Spleen (tissue), 13 donors: ENCODE data around the gene PIKFYVE. TPM values are rescaled to one million over a fixed set of nuclear protein-coding genes. Genes with fewer than 3 reads are reported as not detected.
"Not testable (repeated sequence)": the region's sequence is repeated elsewhere in the genome, so short reads cannot be mapped to it uniquely, and the experiment has no call there.

ENCODE experiments used
- DNase-seq: peaks from one replicate; pipeline ENCODE4 v3.0.0-alpha.2; 2020
- H3K27ac ChIP-seq, 8 donors: fragments of 200-600 bp; sonication (generic) in 7 of 8; 1 replicate in 4 of 8; 2 replicates in 4 of 8; pipeline versions ENCODE4 v1.5.0 to v1.8.0; 2016 to 2021; ENCODE audit warnings: inconsistent platforms in 4 of 8, mild to moderate bottlenecking in 4 of 8, moderate library complexity in 1 of 8
- H3K27me3 ChIP-seq, 7 donors: fragments of 200-600 bp; sonication (generic) in 6 of 7; replicated peaks in 1 of 7; 1 replicate in 4 of 7; 2 replicates in 3 of 7; pipeline versions ENCODE4 v1.5.0 to v1.8.0; 2016 to 2021; ENCODE audit warnings: inconsistent platforms in 3 of 7, mild to moderate bottlenecking in 1 of 7
- H3K36me3 ChIP-seq, 6 donors: fragments of 200-600 bp; sonication (generic) in 5 of 6; 1 replicate in 4 of 6; 2 replicates in 2 of 6; pipeline versions ENCODE4 v1.5.0 to v1.8.0; 2016 to 2021; ENCODE audit warnings: inconsistent platforms in 2 of 6
- H3K4me1 ChIP-seq, 6 donors: fragments of 200-600 bp; sonication (generic) in 5 of 6; 1 replicate in 3 of 6; 2 replicates in 3 of 6; pipeline versions ENCODE4 v1.5.0 to v1.8.0; 2016 to 2021; ENCODE audit warnings: inconsistent platforms in 3 of 6
- H3K4me3 ChIP-seq, 8 donors: fragments of 200-600 bp; sonication (generic) in 7 of 8; 1 replicate in 4 of 8; 2 replicates in 4 of 8; pipeline versions ENCODE4 v1.5.0 to v1.8.0; 2016 to 2021; ENCODE audit warnings: inconsistent platforms in 4 of 8, mild to moderate bottlenecking in 4 of 8, moderate library complexity in 2 of 8
- H3K9me3 ChIP-seq, 8 donors: fragments of 200-600 bp; sonication (generic) in 7 of 8; 1 replicate in 4 of 8; 2 replicates in 4 of 8; pipeline versions ENCODE4 v1.5.0 to v1.8.0; 2016 to 2021; ENCODE audit warnings: inconsistent platforms in 4 of 8
- POLR2A ChIP-seq, 3 donors: fragments of 450-650 bp; IDR thresholded peaks; one replicate each; pipeline ENCODE4 v1.5.1; 2017; ENCODE audit warnings: antibody characterized with exemption in 3 of 3, mild to moderate bottlenecking in 1 of 3
- POLR2AphosphoS5 ChIP-seq, 3 donors: sonication (generic); formaldehyde crosslinking; IDR thresholded peaks; one replicate each; pipeline ENCODE4 v1.5.1; 2017; ENCODE audit warnings: antibody characterized with exemption in 3 of 3
- WGBS, 5 donors: extraction: QIAGEN DNeasy Blood & Tissue Kit in 3 of 5; methylation state at CpG; one replicate each; pipeline versions ENCODE4 v1.1.5 to v1.1.7; 2013 to 2018; 5-methylcytosine and 5-hydroxymethylcytosine counted together
- intact Hi-C: fragments of 100-400 bp; cut with DNase I; formaldehyde crosslinking; loops from one replicate; pipeline ENCODE4 v1.15.0; 2023; ENCODE audit warnings: low total_unique reads
- long read RNA-seq, 2 donors: transcript quantifications; one replicate each; lab custom pipeline, GENCODE V29; 2026
- polyA plus RNA-seq, 3 donors: library from polyadenylated mRNA; stranded (reverse); fragments of 200-250 nt; gene quantifications; one replicate each; pipeline ENCODE4 v1.2.1, GENCODE V29; 2013
- total RNA-seq, 7 donors: library from RNA; depleted of rRNA in 3 of 7; stranded (reverse); fragments of >200 nt in 3 of 7; fragmentation: NEBNext Ultra II Directional in 4 of 7; extraction: Animal tissue kit (Norgen Biotek cat#: 25700) in 4 of 7; gene quantifications; one replicate each; pipeline versions ENCODE4 v1.1.0 to v1.2.1, GENCODE V29; 2016 to 2021
- TF ChIP-seq, protein P1 (sequence below), 11 experiments: fragments of 200-600 bp in 7 of 11; fragments of 450-650 bp in 4 of 11; sonication (generic) in 4 of 11; IDR thresholded peaks in 8 of 11; conservative IDR thresholded peaks in 3 of 11; 1 replicate in 7 of 11; 2 replicates in 4 of 11; pipeline versions ENCODE4 v1.4.0 to v1.8.0; 2016 to 2021; ENCODE audit warnings: antibody characterized with exemption in 11 of 11, inconsistent platforms in 4 of 11, mild to moderate bottlenecking in 1 of 11
- donor health status: healthy with polysubstance abuse.
- donor health status: DM: no; HTN: no; CAD: no; lungs with moderate emphysema.
- donor health status: DM: no; HTN: no; CAD: no.
- donor health status: Bipolar disorder and iron deficiency.
- donor health status: healthy.
- donor health status: DM: no; HTN: no; CAD: no.
- donor health status: DM: yes; HTN: yes; CAD: no.

Gene PIKFYVE, protein sequence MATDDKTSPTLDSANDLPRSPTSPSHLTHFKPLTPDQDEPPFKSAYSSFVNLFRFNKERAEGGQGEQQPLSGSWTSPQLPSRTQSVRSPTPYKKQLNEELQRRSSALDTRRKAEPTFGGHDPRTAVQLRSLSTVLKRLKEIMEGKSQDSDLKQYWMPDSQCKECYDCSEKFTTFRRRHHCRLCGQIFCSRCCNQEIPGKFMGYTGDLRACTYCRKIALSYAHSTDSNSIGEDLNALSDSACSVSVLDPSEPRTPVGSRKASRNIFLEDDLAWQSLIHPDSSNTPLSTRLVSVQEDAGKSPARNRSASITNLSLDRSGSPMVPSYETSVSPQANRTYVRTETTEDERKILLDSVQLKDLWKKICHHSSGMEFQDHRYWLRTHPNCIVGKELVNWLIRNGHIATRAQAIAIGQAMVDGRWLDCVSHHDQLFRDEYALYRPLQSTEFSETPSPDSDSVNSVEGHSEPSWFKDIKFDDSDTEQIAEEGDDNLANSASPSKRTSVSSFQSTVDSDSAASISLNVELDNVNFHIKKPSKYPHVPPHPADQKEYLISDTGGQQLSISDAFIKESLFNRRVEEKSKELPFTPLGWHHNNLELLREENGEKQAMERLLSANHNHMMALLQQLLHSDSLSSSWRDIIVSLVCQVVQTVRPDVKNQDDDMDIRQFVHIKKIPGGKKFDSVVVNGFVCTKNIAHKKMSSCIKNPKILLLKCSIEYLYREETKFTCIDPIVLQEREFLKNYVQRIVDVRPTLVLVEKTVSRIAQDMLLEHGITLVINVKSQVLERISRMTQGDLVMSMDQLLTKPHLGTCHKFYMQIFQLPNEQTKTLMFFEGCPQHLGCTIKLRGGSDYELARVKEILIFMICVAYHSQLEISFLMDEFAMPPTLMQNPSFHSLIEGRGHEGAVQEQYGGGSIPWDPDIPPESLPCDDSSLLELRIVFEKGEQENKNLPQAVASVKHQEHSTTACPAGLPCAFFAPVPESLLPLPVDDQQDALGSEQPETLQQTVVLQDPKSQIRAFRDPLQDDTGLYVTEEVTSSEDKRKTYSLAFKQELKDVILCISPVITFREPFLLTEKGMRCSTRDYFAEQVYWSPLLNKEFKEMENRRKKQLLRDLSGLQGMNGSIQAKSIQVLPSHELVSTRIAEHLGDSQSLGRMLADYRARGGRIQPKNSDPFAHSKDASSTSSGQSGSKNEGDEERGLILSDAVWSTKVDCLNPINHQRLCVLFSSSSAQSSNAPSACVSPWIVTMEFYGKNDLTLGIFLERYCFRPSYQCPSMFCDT (N-terminal part only)
- total RNA-seq (10 to 100 TPM; 50.9 to 68.7 (median 54.2) TPM), polyA plus RNA-seq (1 to 10 TPM; 7.3 to 9.5 (median 9.2) TPM)
- long read RNA-seq, donor 1, result 0 reads
- long read RNA-seq, donor 2, result 0 reads

DNA sequence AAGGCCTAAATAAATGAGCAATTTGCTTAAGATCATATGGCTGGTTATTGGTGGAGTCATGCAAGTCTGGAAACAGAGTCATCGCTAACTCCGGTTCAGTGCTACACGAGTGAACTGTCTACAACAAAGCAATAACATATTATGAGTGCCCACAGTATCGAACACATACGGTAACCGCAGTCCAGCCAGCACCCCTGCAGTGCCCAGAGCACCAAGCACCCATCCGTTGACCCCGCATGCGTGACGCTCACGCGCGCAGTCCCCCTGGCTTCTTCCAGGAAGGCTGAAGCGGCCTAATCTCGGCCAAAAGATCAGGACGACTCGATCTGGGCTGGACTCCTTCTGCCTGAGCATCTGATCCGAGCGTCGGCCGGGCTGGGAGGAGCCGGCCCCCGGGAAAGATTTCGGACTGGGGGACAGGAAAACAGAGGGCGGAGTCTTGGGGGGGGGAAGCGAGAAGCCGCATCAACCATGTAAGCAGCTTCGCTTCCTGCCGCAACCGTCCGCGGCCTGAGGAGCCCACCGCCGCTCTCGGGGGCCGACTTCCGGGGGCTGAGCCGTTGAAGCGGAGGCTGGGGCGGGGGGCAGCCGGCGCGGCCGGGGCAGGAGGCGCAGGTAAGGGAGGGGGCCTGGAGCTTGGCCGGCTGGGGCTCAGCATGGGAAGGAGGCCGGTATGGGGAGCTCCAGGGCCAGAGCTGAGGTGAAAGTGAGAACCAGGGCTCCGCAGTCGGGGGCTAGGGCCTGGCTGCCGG, at the start of gene PIKFYVE:
Gene PIKFYVE (plus strand): TSS at position 455 of the 752 bp plus-strand sequence. CDS start 5,265 bp downstream, outside the sequence.
- peak within 1 kb of the TSS; percentile 56 to 92 (median 77) for H3K4me3 ChIP-seq
- H3K27ac ChIP-seq, result peak within 1 kb of the TSS; percentile 88 to 99 (median 96)
- TF ChIP-seq, protein P1, sequence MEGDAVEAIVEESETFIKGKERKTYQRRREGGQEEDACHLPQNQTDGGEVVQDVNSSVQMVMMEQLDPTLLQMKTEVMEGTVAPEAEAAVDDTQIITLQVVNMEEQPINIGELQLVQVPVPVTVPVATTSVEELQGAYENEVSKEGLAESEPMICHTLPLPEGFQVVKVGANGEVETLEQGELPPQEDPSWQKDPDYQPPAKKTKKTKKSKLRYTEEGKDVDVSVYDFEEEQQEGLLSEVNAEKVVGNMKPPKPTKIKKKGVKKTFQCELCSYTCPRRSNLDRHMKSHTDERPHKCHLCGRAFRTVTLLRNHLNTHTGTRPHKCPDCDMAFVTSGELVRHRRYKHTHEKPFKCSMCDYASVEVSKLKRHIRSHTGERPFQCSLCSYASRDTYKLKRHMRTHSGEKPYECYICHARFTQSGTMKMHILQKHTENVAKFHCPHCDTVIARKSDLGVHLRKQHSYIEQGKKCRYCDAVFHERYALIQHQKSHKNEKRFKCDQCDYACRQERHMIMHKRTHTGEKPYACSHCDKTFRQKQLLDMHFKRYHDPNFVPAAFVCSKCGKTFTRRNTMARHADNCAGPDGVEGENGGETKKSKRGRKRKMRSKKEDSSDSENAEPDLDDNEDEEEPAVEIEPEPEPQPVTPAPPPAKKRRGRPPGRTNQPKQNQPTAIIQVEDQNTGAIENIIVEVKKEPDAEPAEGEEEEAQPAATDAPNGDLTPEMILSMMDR (IDR thresholded peaks at IDR 0.05 in 8 of 11, conservative IDR thresholded peaks at IDR 0.05 in 3 of 11), result peak in 3 of 11 experiments; percentile 19 to 41 (median 31)
- TF ChIP-seq POLR2A (IDR thresholded peaks at IDR 0.05) (peak; percentile 17 to 63 (median 32)), POLR2AphosphoS5 (IDR thresholded peaks at IDR 0.05) (peak; percentile 89 to 96 (median 94))
- H3K27me3 ChIP-seq, result no peaks in the 10 kb centered on the region
- intact Hi-C loops, result no loop called here
- peaks cover 8 to 56% (median 42%) of the 10 kb centered on the region in 6 donors for H3K4me1 ChIP-seq
- 0 to 1% (median 0%) methylated on average over 14 to 50 of the region's 50 CpGs for WGBS, 5 donors
- peaks cover 0 to 11% (median 0%) of the 10 kb centered on the region in 6 donors for H3K36me3 ChIP-seq
- no peaks in the 10 kb centered on the region for H3K9me3 ChIP-seq
- peak; percentile 98 for DNase-seq

DNA sequence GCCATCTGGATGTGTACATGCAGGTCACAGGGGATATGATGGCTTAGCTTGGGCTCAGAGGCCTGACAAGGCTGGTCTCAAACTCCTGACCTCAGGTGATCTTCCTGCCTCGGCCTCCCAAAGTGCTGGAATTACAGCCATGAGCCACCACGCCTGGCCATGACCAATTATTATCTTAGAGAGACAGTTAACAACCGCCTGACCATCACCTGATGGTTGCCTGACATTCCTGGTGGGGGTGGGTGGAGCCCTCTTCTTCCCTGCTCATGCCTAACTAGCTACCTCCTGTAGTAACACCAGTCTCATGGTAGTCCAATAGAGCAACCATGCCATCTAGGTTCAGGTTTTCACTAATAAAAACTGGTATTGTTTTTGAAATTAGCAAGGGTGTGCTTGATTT, 44.2 kb upstream of the PIKFYVE start:
- DNase-seq, H3K27ac ChIP-seq, H3K9me3 ChIP-seq, intact Hi-C loops, H3K4me1 ChIP-seq, H3K27me3 ChIP-seq, H3K36me3 ChIP-seq, H3K4me3 ChIP-seq: not testable (repeated sequence)
- 78 to 94% (median 88%) methylated on average over 3 of the region's 3 CpGs for WGBS, 5 donors

DNA sequence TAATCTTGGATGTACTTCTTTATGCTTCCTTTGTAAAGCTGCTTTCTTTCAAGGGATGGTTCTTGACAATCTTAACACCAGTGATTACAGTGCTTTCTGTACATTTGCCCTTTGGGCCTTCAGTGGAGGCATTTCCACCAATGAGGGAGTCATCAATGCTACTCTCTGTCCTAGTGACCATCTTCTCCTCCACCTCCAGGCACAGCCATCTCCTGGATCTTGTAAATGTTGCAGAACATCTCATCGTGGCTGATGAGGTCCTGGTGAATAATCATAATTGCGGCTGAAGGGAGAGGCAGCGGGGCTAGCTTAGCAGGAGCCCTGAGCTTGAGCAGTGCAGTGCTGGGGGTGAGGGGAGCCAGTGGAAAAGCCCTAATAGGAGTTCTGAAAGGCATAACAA, 43.7 kb upstream of the PIKFYVE start:
- 82 to 98% (median 90%) methylated on average over 3 of the region's 3 CpGs for WGBS, 5 donors
- no peak for DNase-seq
- H3K4me3 ChIP-seq, result no peak overlapping the region
- no peaks in the 10 kb centered on the region for H3K4me1 ChIP-seq
- TF ChIP-seq, protein P1 (IDR thresholded peaks at IDR 0.05 in 8 of 11, conservative IDR thresholded peaks at IDR 0.05 in 3 of 11), result no peak
- no peak for TF ChIP-seq POLR2A (IDR thresholded peaks at IDR 0.05)
- TF ChIP-seq POLR2AphosphoS5 (IDR thresholded peaks at IDR 0.05), result no peak
- H3K36me3 ChIP-seq, result no peaks in the 10 kb centered on the region
- H3K27ac ChIP-seq, result no peak overlapping the region
- H3K9me3 ChIP-seq, result peaks cover 0 to 7% (median 0%) of the 10 kb centered on the region in 8 donors
- no peaks in the 10 kb centered on the region for H3K27me3 ChIP-seq
- intact Hi-C loops, result no loop called here
